Upper lobe of left lung (tissue), 6 donors: ENCODE measurements around the gene CERS6. TPM values are rescaled to one million over a fixed set of nuclear protein-coding genes. Genes with fewer than 3 reads are reported as not detected.

Experiments
- ATAC-seq, 2 donors: fragments of 200-7000 bp; cut with Tn5 transposase; one replicate each; pipeline ENCODE4 v1.9.1; 2022; ENCODE audit warnings: mild to moderate bottlenecking in 2 of 2, moderate library complexity in 2 of 2; ENCODE audit not compliant: low FRiP score in 2 of 2
- DNase-seq, 2 donors: peaks; one replicate each; pipeline ENCODE4 v3.0.0-alpha.2; 2019 to 2020
- H3K27ac ChIP-seq, 4 donors: fragments of 200-600 bp; sonication (generic); one replicate each; pipeline ENCODE4 v1.5.1; 2016 to 2019
- H3K27me3 ChIP-seq, 4 donors: fragments of 200-600 bp; sonication (generic); one replicate each; pipeline ENCODE4 v1.5.1; 2017 to 2019
- H3K36me3 ChIP-seq, 4 donors: fragments of 200-600 bp; sonication (generic); one replicate each; pipeline ENCODE4 v1.5.1; 2016 to 2019
- H3K4me1 ChIP-seq, 4 donors: fragments of 200-600 bp; sonication (generic); one replicate each; pipeline ENCODE4 v1.5.1; 2018 to 2019
- H3K4me3 ChIP-seq, 4 donors: fragments of 200-600 bp; sonication (generic); one replicate each; pipeline ENCODE4 v1.5.1; 2017 to 2019; ENCODE audit warnings: mild to moderate bottlenecking in 2 of 4, moderate library complexity in 1 of 4
- H3K9me3 ChIP-seq, 4 donors: fragments of 200-600 bp; sonication (generic); one replicate each; pipeline ENCODE4 v1.5.1; 2018 to 2019
- EP300 ChIP-seq, 4 donors: sonication (generic); formaldehyde crosslinking; IDR thresholded peaks; one replicate each; pipeline ENCODE4 v1.5.1; 2017; ENCODE audit warnings: antibody characterized with exemption in 4 of 4, control low read depth in 2 of 4
- POLR2A ChIP-seq, 4 donors: fragments of 450-650 bp; IDR thresholded peaks; one replicate each; pipeline ENCODE4 v1.5.1; 2016 to 2017; ENCODE audit warnings: antibody characterized with exemption in 4 of 4, mild to moderate bottlenecking in 2 of 4
- POLR2AphosphoS5 ChIP-seq, 2 donors: sonication (generic); formaldehyde crosslinking; IDR thresholded peaks; one replicate each; pipeline ENCODE4 v1.5.1; 2017; ENCODE audit warnings: antibody characterized with exemption in 2 of 2
- WGBS, 2 donors: methylation state at CpG; one replicate each; pipeline ENCODE4 v1.1.5; 2017 to 2018; 5-methylcytosine and 5-hydroxymethylcytosine counted together
- total RNA-seq, 6 donors: library from RNA; depleted of rRNA in 4 of 6; stranded (reverse); fragments of >200 nt in 4 of 6; gene quantifications; one replicate each; pipeline versions ENCODE4 v1.1.0 to v1.2.1, GENCODE V29; 2016 to 2021
- TF ChIP-seq, protein P1 (sequence below), 6 experiments: fragments of 450-650 bp in 4 of 6; fragments of 200-600 bp in 2 of 6; sonication (generic) in 2 of 6; IDR thresholded peaks; one replicate each; pipeline ENCODE4 v1.5.1; 2016 to 2019; ENCODE audit warnings: antibody characterized with exemption in 6 of 6
- donor health status: DM: no; HTN: no; CAD: no; lungs with moderate emphysema.
- donor health status: DM: no; HTN: yes; CAD: no; lungs with severe emphysema.

Gene CERS6
- total RNA-seq, 6 donors from 2014 or later = 7.3 to 24.7 (median 16.6) TPM

GRCh38 chr2:168538534-168538933 is 82.5 kb downstream of the CERS6 start:
- TF ChIP-seq EP300 (IDR thresholded peaks at IDR 0.05) = no peak
- TF ChIP-seq POLR2AphosphoS5 (IDR thresholded peaks at IDR 0.05) = no peak
- no peak for TF ChIP-seq POLR2A (IDR thresholded peaks at IDR 0.05)
- TF ChIP-seq, protein P1, sequence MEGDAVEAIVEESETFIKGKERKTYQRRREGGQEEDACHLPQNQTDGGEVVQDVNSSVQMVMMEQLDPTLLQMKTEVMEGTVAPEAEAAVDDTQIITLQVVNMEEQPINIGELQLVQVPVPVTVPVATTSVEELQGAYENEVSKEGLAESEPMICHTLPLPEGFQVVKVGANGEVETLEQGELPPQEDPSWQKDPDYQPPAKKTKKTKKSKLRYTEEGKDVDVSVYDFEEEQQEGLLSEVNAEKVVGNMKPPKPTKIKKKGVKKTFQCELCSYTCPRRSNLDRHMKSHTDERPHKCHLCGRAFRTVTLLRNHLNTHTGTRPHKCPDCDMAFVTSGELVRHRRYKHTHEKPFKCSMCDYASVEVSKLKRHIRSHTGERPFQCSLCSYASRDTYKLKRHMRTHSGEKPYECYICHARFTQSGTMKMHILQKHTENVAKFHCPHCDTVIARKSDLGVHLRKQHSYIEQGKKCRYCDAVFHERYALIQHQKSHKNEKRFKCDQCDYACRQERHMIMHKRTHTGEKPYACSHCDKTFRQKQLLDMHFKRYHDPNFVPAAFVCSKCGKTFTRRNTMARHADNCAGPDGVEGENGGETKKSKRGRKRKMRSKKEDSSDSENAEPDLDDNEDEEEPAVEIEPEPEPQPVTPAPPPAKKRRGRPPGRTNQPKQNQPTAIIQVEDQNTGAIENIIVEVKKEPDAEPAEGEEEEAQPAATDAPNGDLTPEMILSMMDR (IDR thresholded peaks at IDR 0.05) = no peak
- no peak overlapping the region for H3K4me3 ChIP-seq
- ATAC-seq = no peak
- no peaks in the 10 kb centered on the region for H3K36me3 ChIP-seq
- DNase-seq = no peak
- WGBS, 2 donors = 89 to 91% methylated on average over 2 of the region's 2 CpGs
- H3K27ac ChIP-seq = no peak overlapping the region
- H3K4me1 ChIP-seq = no peaks in the 10 kb centered on the region
- H3K27me3 ChIP-seq = no peaks in the 10 kb centered on the region
- H3K9me3 ChIP-seq = peaks cover 0 to 12% (median 7%) of the 10 kb centered on the region in 4 donors

- H3K36me3 ChIP-seq = no peaks in the 10 kb centered on the region
- DNase-seq = no peak
- TF ChIP-seq, protein P1 (IDR thresholded peaks at IDR 0.05) = no peak
Measured at GRCh38 chr2:168539945-168540344, 83.9 kb downstream of the CERS6 start.

GRCh38 chr2:168541858-168542257 is 85.8 kb downstream of the CERS6 start:
- Histone ChIP-seq H3K27ac (no peak overlapping the region), H3K36me3 (no peaks in the 10 kb centered on the region), H3K4me3 (no peak overlapping the region), H3K9me3 (peaks cover 0 to 12% (median 7%) of the 10 kb centered on the region in 4 donors), H3K4me1 (no peaks in the 10 kb centered on the region), H3K27me3 (no peaks in the 10 kb centered on the region)
- TF ChIP-seq EP300 (IDR thresholded peaks at IDR 0.05) (no peak), POLR2A (IDR thresholded peaks at IDR 0.05) (no peak), POLR2AphosphoS5 (IDR thresholded peaks at IDR 0.05) (no peak)
- TF ChIP-seq, protein P1 (IDR thresholded peaks at IDR 0.05) = no peak
- WGBS, 2 donors = 24 to 48% methylated on average over 1 of the region's 1 CpG
- no peak for DNase-seq
- ATAC-seq = no peak

More at GRCh38 chr2:168539945-168540344, 83.9 kb downstream of the CERS6 start:
- Histone ChIP-seq H3K9me3 (peaks cover 0 to 12% (median 7%) of the 10 kb centered on the region in 4 donors), H3K27ac (no peak overlapping the region), H3K27me3 (no peaks in the 10 kb centered on the region), H3K4me3 (no peak overlapping the region), H3K4me1 (no peaks in the 10 kb centered on the region)
- ATAC-seq = no peak
- 100% methylated on average over 1 of the region's 1 CpG for WGBS, 2 donors

DNA sequence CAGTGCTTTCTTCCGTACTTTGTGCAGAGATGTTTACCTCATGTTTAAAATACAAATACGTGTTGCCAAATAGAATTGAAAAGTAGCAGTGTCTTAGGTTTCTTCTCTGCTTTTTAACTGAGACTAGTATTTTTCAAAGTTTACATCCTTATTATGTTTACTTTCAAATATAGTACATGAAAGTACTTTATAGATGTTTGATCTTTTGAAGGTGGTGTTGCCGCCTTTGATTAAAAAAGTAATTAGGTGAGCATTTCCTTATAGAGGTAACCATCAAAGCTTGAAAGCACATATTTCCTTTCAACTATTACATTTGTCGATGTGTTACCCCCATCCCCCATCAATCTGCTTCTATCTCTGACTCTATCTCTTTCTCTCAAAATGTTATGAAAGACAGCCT is 87.0 kb downstream of the CERS6 start:
- DNase-seq (no peak), ATAC-seq (no peak)
- H3K36me3 ChIP-seq = no peaks in the 10 kb centered on the region
- H3K9me3 ChIP-seq = peaks cover 0 to 12% (median 7%) of the 10 kb centered on the region in 4 donors
- H3K27ac ChIP-seq = no peak overlapping the region
- no peaks in the 10 kb centered on the region for H3K27me3 ChIP-seq
- 78 to 87% methylated on average over 4 of the region's 4 CpGs for WGBS, 2 donors
- no peak overlapping the region for H3K4me3 ChIP-seq
- H3K4me1 ChIP-seq = no peaks in the 10 kb centered on the region
- TF ChIP-seq POLR2AphosphoS5 (IDR thresholded peaks at IDR 0.05) = no peak
- TF ChIP-seq, protein P1 (IDR thresholded peaks at IDR 0.05) = no peak
- no peak for TF ChIP-seq POLR2A (IDR thresholded peaks at IDR 0.05)
- TF ChIP-seq EP300 (IDR thresholded peaks at IDR 0.05) = no peak

DNA sequence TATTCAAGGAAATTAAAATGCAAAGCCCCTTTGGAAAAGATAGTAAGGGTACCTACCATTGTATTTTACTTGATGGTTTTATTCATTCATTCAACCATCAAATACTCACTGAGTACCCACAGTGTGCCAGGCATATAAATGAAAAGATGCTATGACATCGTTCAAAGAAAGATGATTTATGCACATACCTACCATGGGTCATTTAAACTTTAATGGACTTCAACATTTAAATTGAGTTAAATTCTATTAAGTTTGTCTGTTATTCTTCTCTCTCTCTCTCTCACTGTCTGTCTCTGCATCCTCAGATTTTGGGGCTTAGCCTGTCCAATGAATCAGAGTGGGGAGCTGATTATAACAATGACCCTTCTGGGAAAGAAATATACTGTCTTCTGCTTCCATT is 87.9 kb downstream of the CERS6 start:
- 94 to 97% methylated on average over 1 of the region's 1 CpG for WGBS, 2 donors
- no peak for TF ChIP-seq POLR2A (IDR thresholded peaks at IDR 0.05)
- no peak for TF ChIP-seq POLR2AphosphoS5 (IDR thresholded peaks at IDR 0.05)
- TF ChIP-seq, protein P1 (IDR thresholded peaks at IDR 0.05) = no peak
- no peak for TF ChIP-seq EP300 (IDR thresholded peaks at IDR 0.05)

More for the DNA sequence above, 87.9 kb downstream of the CERS6 start:
- ATAC-seq = no peak
- Histone ChIP-seq H3K27ac (no peak overlapping the region), H3K4me3 (no peak overlapping the region), H3K36me3 (no peaks in the 10 kb centered on the region), H3K27me3 (no peaks in the 10 kb centered on the region), H3K9me3 (peaks cover 0 to 12% (median 7%) of the 10 kb centered on the region in 4 donors), H3K4me1 (no peaks in the 10 kb centered on the region)
- DNase-seq = no peak
